HG03103 (cell line): ENCODE data around the gene SRGAP1.
"Not testable (repeated sequence)": the region's sequence is repeated elsewhere in the genome, so short reads cannot be mapped to it uniquely, and the experiment has no call there.

ENCODE experiments used
- ATAC-seq: cut with Tn5 transposase; IDR thresholded peaks from one replicate; pipeline ENCODE4 v1.9.1; 2021; ENCODE audit warnings: low read depth; ENCODE audit not compliant: unreplicated experiment

The SRGAP1 gene

GRCh38 chr12:63836936-63837335, 7.6 kb upstream of the SRGAP1 start:
- no peak for ATAC-seq

GRCh38 chr12:63838411-63838810, 6.1 kb upstream of the SRGAP1 start:
- ATAC-seq: no peak

- no peak for ATAC-seq
Observed at GRCh38 chr12:63841011-63841410, 3.5 kb upstream of the SRGAP1 start.

DNA sequence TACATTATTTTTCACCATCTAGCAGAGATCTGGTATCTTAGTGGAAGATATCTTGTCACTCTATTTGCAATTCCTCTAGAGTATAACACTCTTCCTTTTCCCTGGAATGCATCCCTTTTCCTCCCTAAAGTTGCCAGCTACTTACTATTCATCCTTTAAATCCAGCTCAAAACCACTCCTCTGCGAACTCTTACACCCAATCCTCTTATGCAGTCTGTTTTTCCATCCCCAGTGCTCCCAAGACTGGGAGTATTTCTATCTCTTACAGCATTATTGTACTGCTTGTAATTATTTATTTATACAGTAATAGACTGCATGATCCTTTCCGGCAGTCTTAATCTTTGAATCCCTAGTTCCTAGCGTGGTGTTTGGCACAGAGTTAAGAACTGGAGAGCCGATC, 2.9 kb upstream of the SRGAP1 start:
- no peak for ATAC-seq

DNA sequence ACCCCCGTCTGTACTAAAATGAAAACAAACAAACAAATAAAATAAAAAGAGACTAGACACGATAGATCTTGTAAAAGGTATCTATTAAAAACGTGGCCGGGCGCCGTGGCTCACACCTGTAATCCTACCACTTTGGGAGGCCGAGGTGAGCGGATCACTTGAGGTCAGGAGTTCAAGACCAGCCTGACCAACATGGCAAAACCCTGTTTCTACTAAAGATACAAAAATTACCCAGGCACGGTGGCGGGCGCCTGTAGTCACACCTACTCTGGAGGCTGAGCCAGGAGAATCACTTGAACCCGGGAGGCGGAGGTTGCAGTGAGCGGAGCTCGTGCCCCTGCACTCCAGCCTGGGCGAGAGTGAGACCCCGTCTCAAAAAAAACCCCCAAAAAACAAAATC, 1.8 kb upstream of the SRGAP1 start:
- not testable (repeated sequence) for ATAC-seq

- no peak for ATAC-seq
Observed at GRCh38 chr12:63843254-63843720, 1.2 kb upstream of the SRGAP1 start.

DNA sequence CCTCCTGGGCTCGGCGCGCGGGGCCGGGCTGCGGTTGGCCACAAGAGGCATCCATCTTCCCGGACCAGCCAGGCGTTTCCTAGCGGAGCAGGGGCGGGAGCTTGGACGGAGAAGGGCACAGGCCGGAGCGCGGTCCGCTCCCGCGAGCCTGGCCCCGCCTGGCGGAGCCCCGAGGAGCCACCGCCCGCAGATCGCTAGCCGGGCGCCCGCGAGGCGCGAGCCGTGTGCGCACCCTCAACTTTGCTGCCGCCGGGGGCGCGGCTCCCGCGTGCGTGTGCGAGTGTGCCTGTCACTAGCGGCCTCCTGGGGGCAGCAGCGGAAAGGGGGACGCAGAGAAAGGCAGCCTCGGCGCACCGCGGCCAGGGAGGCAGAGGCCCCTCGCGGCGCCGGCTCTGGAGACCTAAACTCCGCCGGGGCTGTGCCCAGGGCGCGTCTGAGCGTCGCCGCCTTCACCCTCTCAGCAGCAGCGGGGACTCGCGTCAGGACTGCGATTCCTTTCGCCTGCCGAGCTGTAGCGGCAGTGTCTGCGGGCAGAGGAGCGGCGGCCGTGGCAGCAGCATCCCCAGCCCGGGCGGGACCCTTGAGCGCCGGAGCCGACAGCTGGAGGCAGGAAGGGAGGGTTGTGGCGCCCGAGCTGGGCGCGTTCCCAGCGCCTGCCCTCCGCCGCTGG, 644 bp upstream of the SRGAP1 start:
- peak; percentile 97 for ATAC-seq

- ATAC-seq: no peak
Observed at GRCh38 chr12:63845726-63846125, 1.2 kb downstream of the SRGAP1 start.

DNA sequence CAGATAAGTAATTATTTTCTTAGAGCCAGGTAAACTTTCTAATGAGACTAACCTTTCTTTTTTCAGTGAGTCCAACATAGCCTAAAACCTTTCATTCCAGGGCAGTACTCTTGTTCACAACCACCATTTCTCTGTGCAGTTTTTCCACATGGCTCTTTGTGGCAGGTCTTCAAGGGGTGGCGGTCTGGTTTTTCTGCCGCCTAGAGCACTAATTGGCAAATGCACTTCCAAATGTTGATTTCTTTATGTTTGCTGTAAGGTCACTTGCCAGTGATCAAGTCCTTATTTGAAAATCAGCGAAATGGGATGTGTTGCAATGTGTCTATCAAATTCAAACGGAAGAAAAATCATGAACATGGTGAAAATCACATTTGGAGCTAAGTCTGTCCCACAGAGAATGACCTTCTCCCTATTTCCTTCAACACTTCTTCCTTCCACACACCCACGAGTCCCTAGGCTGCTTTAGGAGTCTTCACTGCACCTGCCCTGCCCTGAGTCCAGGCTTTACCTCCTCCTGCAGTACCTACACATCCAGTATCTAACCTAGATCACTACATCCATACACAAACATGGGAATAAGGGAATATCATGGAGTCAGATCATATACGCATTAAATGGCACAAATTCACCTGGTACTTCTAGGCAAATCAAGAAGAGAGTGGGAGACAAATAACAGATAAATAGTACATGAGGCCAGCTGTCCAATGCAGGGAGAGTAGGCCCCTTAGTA, 1.9 kb downstream of the SRGAP1 start:
- ATAC-seq: no peak

DNA sequence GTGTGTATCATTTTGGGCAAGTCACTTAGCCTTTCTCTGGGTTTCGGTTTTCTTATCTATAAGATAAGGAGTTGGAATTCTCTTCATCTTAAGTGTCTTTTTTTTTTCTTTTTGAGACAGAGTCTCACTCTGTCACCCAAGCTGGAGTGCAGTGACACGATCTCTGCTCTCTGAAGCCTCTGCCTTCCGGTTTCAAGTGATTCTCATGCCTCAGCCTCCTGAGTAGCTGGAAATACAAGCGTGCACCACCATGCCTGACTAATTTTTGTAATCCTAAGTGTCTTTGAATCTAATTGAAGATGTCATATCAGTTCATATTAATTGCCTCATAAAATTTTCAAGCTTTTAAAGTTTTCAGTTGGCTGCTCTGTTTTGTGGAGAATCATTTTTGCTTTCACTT, 4.0 kb downstream of the SRGAP1 start:
- no peak for ATAC-seq

- ATAC-seq: no peak
Observed at GRCh38 chr12:63849106-63849620, 4.7 kb downstream of the SRGAP1 start.

GRCh38 chr12:63849641-63850040, 5.1 kb downstream of the SRGAP1 start:
- no peak for ATAC-seq

- no peak for ATAC-seq
Observed at GRCh38 chr12:63853978-63854377, 9.5 kb downstream of the SRGAP1 start.

GRCh38 chr12:63855299-63855698, 10.8 kb downstream of the SRGAP1 start:
- no peak for ATAC-seq

GRCh38 chr12:63857771-63858670, 13.5 kb downstream of the SRGAP1 start:
- ATAC-seq: no peak

DNA sequence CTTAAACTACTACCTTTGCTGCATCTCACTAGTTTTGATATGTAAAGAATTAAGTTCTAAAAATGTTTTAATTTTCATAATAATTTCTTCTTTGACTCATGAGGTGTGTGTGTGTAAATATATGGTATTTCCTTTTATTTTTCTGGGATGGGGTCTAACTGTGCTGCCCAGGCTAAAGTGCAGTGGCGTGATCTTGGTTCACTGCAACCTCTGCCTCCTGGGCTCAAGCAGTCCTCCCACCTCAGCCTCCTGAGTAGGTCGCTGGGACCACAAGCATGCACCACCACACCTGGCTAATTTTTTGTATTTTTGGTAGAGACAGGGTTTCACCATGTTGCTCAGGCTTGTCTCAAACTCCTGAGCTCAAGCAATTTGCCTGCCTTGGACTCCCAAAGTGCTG, 15.4 kb downstream of the SRGAP1 start:
- ATAC-seq: not testable (repeated sequence)

DNA sequence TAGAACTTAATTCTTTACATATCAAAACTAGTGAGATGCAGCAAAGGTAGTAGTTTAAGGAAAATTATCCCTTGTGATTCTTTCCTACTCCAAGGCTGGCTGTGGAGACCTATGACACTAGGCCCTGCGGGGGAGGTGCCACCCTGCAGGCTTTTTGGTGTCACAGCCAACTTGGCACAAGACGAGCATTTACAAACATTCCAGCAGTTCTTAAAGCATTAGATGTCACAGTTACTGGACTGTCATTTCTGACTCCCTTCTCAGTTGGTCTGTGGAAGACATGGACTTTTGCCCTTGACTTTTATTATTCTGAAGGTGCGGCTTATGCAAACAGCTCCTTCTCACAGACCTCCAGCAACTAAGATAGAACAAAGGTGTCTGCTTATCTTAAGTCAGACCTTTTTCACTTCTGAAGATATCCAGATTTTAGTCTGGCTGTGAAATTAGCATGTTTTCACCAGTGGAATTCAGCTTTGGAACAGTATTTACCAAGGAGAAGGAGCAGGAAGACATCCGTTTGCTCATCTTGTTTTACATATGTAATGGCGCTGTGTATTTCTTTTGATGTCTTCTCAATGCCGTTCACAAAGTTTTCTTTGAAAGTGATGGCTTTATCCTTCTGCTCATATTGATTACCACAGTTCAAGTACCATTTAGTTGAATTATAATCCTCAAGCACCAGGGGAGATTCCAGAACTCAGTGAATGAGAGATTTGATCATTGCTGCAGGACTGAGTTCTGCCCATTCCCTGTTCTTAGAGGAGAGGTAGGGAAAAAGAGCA, 17.9 kb downstream of the SRGAP1 start:
- ATAC-seq: no peak

- ATAC-seq: no peak
Observed at GRCh38 chr12:63862969-63863230, 18.4 kb downstream of the SRGAP1 start.

GRCh38 chr12:63863658-63864453, 19.4 kb downstream of the SRGAP1 start:
- no peak for ATAC-seq

- no peak for ATAC-seq
Observed at GRCh38 chr12:63864454-63864706, 19.9 kb downstream of the SRGAP1 start.
